RWPE1 (cell line): ENCODE results near the gene WWOX.

Source experiments
- CTCF ChIA-PET: fragments of 350-600 bp; sonication (Branson Sonifier 250); formaldehyde crosslinking; extraction: SDS; loops from one replicate; lab custom pipeline; 2021; lab: Yijun Ruan, JAX
- POLR2A ChIA-PET: fragments of 400-600 bp; formaldehyde crosslinking; extraction: SDS; loops from one replicate; lab custom pipeline; 2020; ENCODE audit warnings: antibody characterized with exemption; ENCODE audit not compliant: low non-redundant PET; lab: Yijun Ruan, JAX
- DNase-seq: peaks from one replicate; pipeline ENCODE4 v3.0.0; 2012; ENCODE audit warnings: low spot score
- H3K27ac ChIP-seq: fragments of 450-650 bp; 2 replicates; pipeline ENCODE4 v1.5.1; 2017
- CTCF ChIP-seq: fragments of 450-650 bp; conservative IDR thresholded peaks from 2 replicates; pipeline ENCODE4 v1.5.1; 2017; ENCODE audit warnings: low read depth, mild to moderate bottlenecking

Gene WWOX

GRCh38 chr16:78415013-78415412 is 315.6 kb downstream of the WWOX start:
- no peak for TF ChIP-seq CTCF
- ChIA-PET POLR2A (no interaction called here), CTCF (interaction anchor here (0.6 kb wide), 1 partner anchor 83 kb away, joined by 3 read pairs; no protein-coding TSS in a partner anchor)
- no peak overlapping the region for H3K27ac ChIP-seq
- DNase-seq, result no peak

- ChIA-PET POLR2A (no interaction called here), CTCF (no interaction called here)
- TF ChIP-seq CTCF, result no peak
- no peak overlapping the region for H3K27ac ChIP-seq
- no peak for DNase-seq
Measured at GRCh38 chr16:78415669-78416068, 316.2 kb downstream of the WWOX start.

GRCh38 chr16:78416400-78416799 is 316.9 kb downstream of the WWOX start:
- no peak for TF ChIP-seq CTCF
- ChIA-PET POLR2A (no interaction called here), CTCF (no interaction called here)
- H3K27ac ChIP-seq, result no peak overlapping the region
- no peak for DNase-seq

GRCh38 chr16:78421181-78421708 is 321.8 kb downstream of the WWOX start:
- DNase-seq, result no peak

GRCh38 chr16:78425281-78425680 is 325.8 kb downstream of the WWOX start:
- CTCF ChIA-PET, result interaction anchor here (0.5 kb wide), 1 partner anchor 89 kb away, joined by 5 read pairs; no protein-coding TSS in a partner anchor
- no peak for DNase-seq
- POLR2A ChIA-PET, result no interaction called here
- no peak for TF ChIP-seq CTCF
- no peak overlapping the region for H3K27ac ChIP-seq

More at GRCh38 chr16:78421181-78421708, 321.8 kb downstream of the WWOX start:
- no peak overlapping the region for H3K27ac ChIP-seq
- CTCF ChIA-PET, result no interaction called here
- no peak for TF ChIP-seq CTCF
- POLR2A ChIA-PET, result no interaction called here

GRCh38 chr16:78425891-78426510 is 326.5 kb downstream of the WWOX start:
- H3K27ac ChIP-seq, result no peak overlapping the region
- ChIA-PET CTCF (no interaction called here), POLR2A (no interaction called here)
- no peak for TF ChIP-seq CTCF
- DNase-seq, result no peak
